HFF-Myc (cell line): ENCODE measurements around the gene DAZL.
A peak's percentile ranks its signal among the peaks of the same experiment; 100 is the strongest.

Experiments
- DNase-seq: peaks from one replicate; pipeline ENCODE4 v3.0.0-alpha.2; 2011; ENCODE audit warnings: low read depth; ENCODE audit errors: extremely low read depth
- H3K4me3 ChIP-seq: replicated peaks from 2 replicates; pipeline ENCODE4 v1.5.1; 2011; ENCODE audit warnings: low read depth, mild to moderate bottlenecking, control low read depth, low read length
- TF ChIP-seq, protein P1 (sequence below): IDR thresholded peaks from 2 replicates; pipeline ENCODE4 v1.5.1; 2012; ENCODE audit warnings: mild to moderate bottlenecking, low read depth, low read length, control low read depth; ENCODE audit errors: missing control alignments

The DAZL gene

DNA sequence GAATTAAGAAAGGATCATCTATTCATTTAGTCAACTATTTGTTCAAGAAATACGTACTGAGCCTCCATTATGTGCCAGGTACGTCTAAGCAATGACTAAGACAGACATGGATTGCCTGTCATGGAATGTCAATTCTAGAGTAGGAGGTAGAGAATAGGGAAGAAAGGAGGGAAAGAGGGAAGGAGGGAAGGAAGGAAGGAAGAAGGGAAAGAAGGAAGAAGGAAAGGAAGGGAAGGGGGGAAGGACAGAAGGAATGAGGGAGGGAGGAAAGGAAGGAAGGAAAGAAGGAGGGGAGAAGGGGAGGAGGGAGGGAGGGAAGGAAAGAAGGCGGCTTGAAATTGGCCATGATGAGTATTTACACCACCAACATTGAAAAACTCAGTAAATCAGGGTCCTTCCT is 52.5 kb downstream of the DAZL start:
- TF ChIP-seq, protein P1, sequence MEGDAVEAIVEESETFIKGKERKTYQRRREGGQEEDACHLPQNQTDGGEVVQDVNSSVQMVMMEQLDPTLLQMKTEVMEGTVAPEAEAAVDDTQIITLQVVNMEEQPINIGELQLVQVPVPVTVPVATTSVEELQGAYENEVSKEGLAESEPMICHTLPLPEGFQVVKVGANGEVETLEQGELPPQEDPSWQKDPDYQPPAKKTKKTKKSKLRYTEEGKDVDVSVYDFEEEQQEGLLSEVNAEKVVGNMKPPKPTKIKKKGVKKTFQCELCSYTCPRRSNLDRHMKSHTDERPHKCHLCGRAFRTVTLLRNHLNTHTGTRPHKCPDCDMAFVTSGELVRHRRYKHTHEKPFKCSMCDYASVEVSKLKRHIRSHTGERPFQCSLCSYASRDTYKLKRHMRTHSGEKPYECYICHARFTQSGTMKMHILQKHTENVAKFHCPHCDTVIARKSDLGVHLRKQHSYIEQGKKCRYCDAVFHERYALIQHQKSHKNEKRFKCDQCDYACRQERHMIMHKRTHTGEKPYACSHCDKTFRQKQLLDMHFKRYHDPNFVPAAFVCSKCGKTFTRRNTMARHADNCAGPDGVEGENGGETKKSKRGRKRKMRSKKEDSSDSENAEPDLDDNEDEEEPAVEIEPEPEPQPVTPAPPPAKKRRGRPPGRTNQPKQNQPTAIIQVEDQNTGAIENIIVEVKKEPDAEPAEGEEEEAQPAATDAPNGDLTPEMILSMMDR = no peak
- H3K4me3 ChIP-seq = no peak overlapping the region
- no peak for DNase-seq

DNA sequence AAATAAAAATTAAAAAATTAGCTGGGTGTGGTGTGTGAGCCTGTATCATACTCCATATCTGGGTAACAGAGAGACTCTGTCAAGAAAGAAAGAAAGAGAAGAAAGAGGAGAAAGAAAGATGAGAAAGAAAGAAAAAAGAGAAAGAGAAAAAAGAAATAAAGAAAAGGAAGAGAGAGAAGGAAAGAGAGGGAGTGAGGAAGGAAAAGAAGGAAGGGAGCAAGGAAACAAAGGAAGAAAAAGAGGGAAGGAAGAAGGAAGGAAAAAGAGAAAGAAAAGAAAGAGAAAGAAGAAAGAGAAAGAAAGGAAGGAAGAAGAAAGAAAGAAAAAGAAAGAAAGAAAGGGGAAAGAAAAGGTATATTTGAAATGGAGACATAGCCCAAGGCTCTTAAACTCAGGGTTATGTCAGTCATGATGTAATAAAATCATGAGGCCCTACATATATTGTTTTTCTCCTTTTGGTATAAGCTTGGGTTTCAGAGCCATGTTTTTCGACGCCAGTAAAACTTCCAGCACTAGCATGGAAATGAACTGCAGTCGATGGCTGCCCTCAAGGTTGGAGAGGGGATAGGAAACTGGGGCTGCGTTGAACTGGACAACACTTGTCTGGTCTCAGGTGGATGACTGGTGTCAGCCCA is 53.8 kb downstream of the DAZL start:
- H3K4me3 ChIP-seq = no peak overlapping the region
- no peak for DNase-seq
- TF ChIP-seq, protein P1 = no peak

DNA sequence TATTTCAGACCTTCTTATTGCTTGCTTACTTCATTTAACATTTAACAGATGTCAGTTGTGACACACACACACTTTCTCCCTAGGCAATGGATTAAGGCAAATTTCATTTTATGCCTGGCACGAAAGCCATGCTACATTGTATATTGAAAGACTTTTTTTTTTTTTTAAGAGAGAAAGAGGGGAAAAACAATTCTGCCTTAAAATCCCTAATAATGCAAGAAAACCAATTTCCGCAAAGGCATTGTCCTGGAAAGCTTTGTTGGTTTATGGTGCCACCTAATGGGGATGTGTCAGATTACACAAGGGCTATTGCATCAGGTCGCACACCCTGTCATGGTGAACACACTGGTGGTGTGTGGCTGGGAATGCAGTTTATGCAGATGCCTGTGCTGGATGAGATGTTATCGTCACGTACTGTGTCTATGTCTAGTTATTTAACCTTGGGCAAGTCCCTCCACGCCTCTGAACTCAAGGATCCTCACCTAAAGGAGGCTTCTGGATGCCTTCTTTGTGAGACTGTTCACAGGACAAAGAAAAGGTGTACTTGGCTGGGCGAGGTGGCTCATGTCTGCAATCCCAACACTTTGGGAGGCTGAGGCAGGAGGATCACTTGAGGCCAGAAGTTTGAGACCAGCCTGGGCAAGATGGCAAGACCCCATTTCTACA is 54.4 kb downstream of the DAZL start:
- DNase-seq = peak; percentile 84
- TF ChIP-seq, protein P1 = peak; percentile 76
- no peak overlapping the region for H3K4me3 ChIP-seq

DNA sequence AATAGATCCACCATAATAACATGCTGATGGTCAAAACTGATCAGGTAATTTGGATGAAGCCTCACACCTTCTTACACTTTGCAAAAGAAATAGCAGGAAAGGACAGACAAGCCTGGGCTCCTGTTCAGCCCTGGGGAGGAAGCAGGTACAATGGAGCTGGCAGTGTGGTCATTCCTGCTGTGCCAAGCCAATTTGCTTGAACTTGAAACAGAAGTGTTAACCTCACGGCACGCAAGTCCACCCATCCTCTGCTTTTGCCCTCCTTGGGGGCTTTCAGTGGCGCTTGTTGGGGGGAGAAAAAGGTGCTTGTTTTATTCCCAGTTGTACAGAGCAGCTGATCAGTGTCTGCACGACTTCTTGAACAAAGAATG is 54.9 kb downstream of the DAZL start:
- DNase-seq = no peak
- TF ChIP-seq, protein P1 = no peak
- H3K4me3 ChIP-seq = no peak overlapping the region

DNA sequence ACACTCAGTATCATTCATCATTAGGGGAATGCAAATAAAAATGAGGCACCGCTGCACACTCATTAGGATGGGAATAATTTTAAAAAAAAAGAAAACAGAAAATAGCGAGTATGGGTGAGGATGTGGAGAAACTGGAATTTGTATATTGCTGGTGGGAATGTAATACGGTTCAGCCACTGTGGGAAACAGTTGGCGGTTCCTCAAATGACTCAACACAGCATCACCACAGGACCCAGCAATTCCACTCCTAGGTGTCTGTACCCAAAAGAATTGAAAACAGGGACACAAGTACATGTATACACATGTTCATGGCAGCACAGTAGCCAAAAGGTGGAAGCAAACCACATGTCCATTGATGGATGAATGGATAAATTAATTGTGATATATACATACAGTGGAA is 56.5 kb downstream of the DAZL start:
- TF ChIP-seq, protein P1 = no peak
- DNase-seq = no peak
- H3K4me3 ChIP-seq = no peak overlapping the region

DNA sequence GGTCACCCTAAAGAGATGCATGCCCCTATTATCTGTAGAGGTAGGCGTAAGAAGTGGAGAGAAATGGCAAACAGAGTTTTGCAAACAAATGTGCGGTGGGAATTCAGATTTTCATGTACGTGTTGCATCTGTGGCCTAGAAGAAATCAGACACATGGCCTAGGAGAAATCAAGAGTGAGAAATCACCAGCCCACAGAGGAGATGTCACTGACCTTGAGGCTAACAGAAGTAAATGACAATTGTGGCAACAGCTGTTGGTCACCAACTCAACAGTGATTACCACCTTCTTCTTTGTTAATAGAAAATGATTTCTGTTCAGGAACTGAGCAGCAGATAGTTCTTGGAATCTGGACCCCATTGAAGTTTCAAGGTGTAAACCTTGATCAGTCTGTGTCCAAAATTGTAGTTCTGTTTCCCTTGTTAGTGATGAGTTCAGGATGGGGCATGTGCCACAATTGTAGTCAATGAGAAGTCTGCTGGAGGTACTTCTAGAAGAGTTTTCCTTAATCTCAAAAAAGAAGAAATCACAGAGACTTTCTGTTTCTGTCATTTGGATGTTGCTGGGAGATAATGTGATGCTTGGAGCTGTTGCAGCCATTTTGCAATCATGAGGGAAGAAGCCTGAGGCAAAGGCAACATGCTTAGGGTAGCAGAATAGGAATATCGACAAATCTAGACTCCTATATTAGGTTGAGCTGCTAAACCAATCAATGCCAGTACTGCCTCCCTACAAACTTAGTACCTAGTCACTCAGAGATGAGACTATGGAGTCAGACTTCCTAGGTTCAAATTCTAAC is 57.5 kb downstream of the DAZL start:
- H3K4me3 ChIP-seq = no peak overlapping the region
- DNase-seq = no peak
- TF ChIP-seq, protein P1 = no peak
